HepG2 (cell line): Measurements from ENCODE around the gene C22orf31. TPM values are rescaled to one million over a fixed set of nuclear protein-coding genes. Genes with fewer than 3 reads are reported as not detected.
A peak's percentile ranks its signal among the peaks of the same experiment; 100 is the strongest.

Experiments used
- ARNTL ChIP-seq: sonication (generic); formaldehyde crosslinking; IDR thresholded peaks from 2 replicates; pipeline ENCODE4 v1.4.0; 2020; ENCODE audit warnings: mild to moderate bottlenecking, missing genetic modification reagents
- GATAD2A ChIP-seq: IDR thresholded peaks from 2 replicates; pipeline ENCODE4 v1.6.1; 2016
- IKZF1 ChIP-seq: fragments of 450-650 bp; IDR thresholded peaks from 2 replicates; pipeline ENCODE4 v1.7.1; 2016
- MAZ ChIP-seq, 2 experiments: sonication (generic) in 1 of 2; formaldehyde crosslinking in 1 of 2; IDR thresholded peaks; 2 replicates each; pipeline versions ENCODE4 v1.5.0 to v1.6.1; 2012 to 2020; ENCODE audit warnings: low read depth in 2 of 2, mild to moderate bottlenecking in 2 of 2, borderline replicate concordance in 1 of 2, improper control_type of control experiment in 1 of 2, low read length in 1 of 2, missing genetic modification reagents in 1 of 2, moderate library complexity in 1 of 2
- PHF20 ChIP-seq: sonication (generic); formaldehyde crosslinking; IDR thresholded peaks from 2 replicates; pipeline ENCODE4 v1.5.0; 2020; ENCODE audit warnings: mild to moderate bottlenecking, missing genetic modification reagents
- POLR2AphosphoS5 ChIP-seq: IDR thresholded peaks from 2 replicates; pipeline ENCODE4 v1.6.1; 2012; ENCODE audit warnings: low read depth, low read length
- SCMH1 ChIP-seq: sonication (generic); formaldehyde crosslinking; IDR thresholded peaks from 2 replicates; pipeline ENCODE4 v1.9.0; 2021; ENCODE audit warnings: missing genetic modification reagents, mild to moderate bottlenecking, borderline replicate concordance
- SIX1 ChIP-seq: sonication (generic); formaldehyde crosslinking; IDR thresholded peaks from 2 replicates; pipeline ENCODE4 v1.4.0; 2020; ENCODE audit warnings: missing genetic modification reagents, borderline replicate concordance
- TCF12 ChIP-seq, 2 experiments: fragments of 450-650 bp in 1 of 2; sonication (generic) in 1 of 2; formaldehyde crosslinking in 1 of 2; IDR thresholded peaks; 2 replicates each; pipeline versions ENCODE4 v1.6.1 to v1.8.0; 2017 to 2022; ENCODE audit warnings: antibody characterized with exemption in 1 of 2, mild to moderate bottlenecking in 1 of 2, missing genetic modification reagents in 1 of 2, moderate library complexity in 1 of 2
- U2AF2 ChIP-seq: fragments of 200-400 bp; formaldehyde crosslinking; IDR thresholded peaks from 2 replicates; pipeline ENCODE4 v1.6.1; 2017; ENCODE audit warnings: low read depth, mild to moderate bottlenecking, low read length
- ZNF256 ChIP-seq: sonication (generic); formaldehyde crosslinking; conservative IDR thresholded peaks from 2 replicates; pipeline ENCODE4 v1.4.0; 2020; ENCODE audit warnings: missing genetic modification reagents
- ZNF432 ChIP-seq: sonication (generic); formaldehyde crosslinking; IDR thresholded peaks from 2 replicates; pipeline ENCODE4 v1.5.0; 2020; ENCODE audit warnings: missing genetic modification reagents, mild to moderate bottlenecking, borderline replicate concordance
- ZNF670 ChIP-seq: sonication (generic); formaldehyde crosslinking; IDR thresholded peaks from 2 replicates; pipeline ENCODE4 v1.8.0; 2022; ENCODE audit warnings: mild to moderate bottlenecking, missing genetic modification reagents, borderline replicate concordance
- ZNF775 ChIP-seq: sonication (generic); formaldehyde crosslinking; IDR thresholded peaks from 2 replicates; pipeline ENCODE4 v1.4.0; 2020; ENCODE audit warnings: missing genetic modification reagents, mild to moderate bottlenecking, moderate library complexity, borderline replicate concordance
- ZSCAN12 ChIP-seq: sonication (generic); formaldehyde crosslinking; IDR thresholded peaks from 2 replicates; pipeline ENCODE4 v1.9.0; 2021; ENCODE audit warnings: mild to moderate bottlenecking, missing genetic modification reagents
- ZSCAN21 ChIP-seq: sonication (generic); formaldehyde crosslinking; IDR thresholded peaks from 2 replicates; pipeline ENCODE4 v1.8.0; 2022; ENCODE audit warnings: mild to moderate bottlenecking, missing genetic modification reagents, moderate library complexity, borderline replicate concordance
- polyA plus RNA-seq, 8 experiments: library from polyadenylated mRNA; depleted of rRNA in 3 of 8; stranded (reverse) in 7 of 8; unstranded in 1 of 8; fragments of >200 nt; fragmentation: Illumina TruSeq in 4 of 8; extraction: Trizol in 4 of 8; gene quantifications; 2 replicates each; pipeline versions ENCODE4 v1.2.1 to v1.2.3, GENCODE V29; 2011 to 2016; ENCODE audit warnings: low read depth in 4 of 8, missing spikeins in 1 of 8, mixed read lengths in 1 of 8; ENCODE audit not compliant: insufficient read depth in 1 of 8
- total RNA-seq, 5 experiments: library from RNA; depleted of rRNA; stranded (reverse); fragments of >200 nt; fragmentation: Illumina TruSeq; extraction: Trizol; gene quantifications; 2 replicates each; pipeline ENCODE4 v1.2.3, GENCODE V29; 2016; ENCODE audit warnings: low read depth in 1 of 5
- TF ChIP-seq, protein P1 (sequence below): sonication (generic); formaldehyde crosslinking; IDR thresholded peaks from 2 replicates; pipeline ENCODE4 v1.5.0; 2020; ENCODE audit warnings: mild to moderate bottlenecking, missing genetic modification reagents, moderate library complexity
- TF ChIP-seq, protein P2 (sequence below): sonication (generic); formaldehyde crosslinking; IDR thresholded peaks from 2 replicates; pipeline ENCODE4 v1.5.0; 2020; ENCODE audit warnings: mild to moderate bottlenecking, missing genetic modification reagents
- TF ChIP-seq, protein P3 (sequence below): sonication (generic); formaldehyde crosslinking; IDR thresholded peaks from 2 replicates; pipeline ENCODE4 v1.4.0; 2020; ENCODE audit warnings: missing genetic modification reagents, mild to moderate bottlenecking, borderline replicate concordance
- TF ChIP-seq, protein P4 (sequence below): sonication (generic); formaldehyde crosslinking; IDR thresholded peaks from 2 replicates; pipeline ENCODE4 v1.8.0; 2022; ENCODE audit warnings: mild to moderate bottlenecking, missing genetic modification reagents, moderate library complexity

C22orf31 gene
- total and polyA plus RNA-seq, 2 of the 13 experiments (the other 11 are each of a cell fraction or from before 2014, with no cell fraction given) = not detected

DNA sequence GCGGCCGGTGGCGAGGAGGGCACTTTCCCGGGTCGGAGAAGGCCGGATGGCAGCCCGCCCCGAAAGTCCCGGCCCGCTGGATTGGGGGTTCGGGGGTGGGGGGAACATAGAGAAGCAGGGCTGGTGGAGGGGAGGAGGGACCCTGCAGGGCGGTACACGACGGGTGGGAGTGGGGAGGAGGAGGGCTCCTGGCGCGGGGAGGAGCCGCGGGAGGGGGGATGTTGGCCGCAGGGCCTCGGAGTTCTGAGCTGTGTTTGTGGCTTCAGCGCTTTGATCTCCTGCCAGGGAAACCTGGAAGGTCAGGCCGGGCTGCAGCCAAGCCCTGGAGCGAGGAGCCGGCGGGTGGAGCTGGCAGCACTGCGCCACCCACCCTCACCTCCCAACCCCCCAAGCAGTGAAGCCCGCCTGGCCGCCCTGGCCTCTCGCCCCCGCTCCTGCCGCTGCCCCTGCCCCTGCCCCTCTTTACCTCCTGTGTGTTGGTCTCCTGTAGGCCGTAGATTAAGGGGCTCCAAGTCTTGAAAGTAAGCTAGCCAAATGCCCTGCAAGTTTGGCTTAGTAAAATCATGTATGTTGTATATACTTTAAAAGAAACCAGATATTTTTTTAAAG lies 30.9 kb downstream of the C22orf31 start (continued):
- TF ChIP-seq, protein P1, sequence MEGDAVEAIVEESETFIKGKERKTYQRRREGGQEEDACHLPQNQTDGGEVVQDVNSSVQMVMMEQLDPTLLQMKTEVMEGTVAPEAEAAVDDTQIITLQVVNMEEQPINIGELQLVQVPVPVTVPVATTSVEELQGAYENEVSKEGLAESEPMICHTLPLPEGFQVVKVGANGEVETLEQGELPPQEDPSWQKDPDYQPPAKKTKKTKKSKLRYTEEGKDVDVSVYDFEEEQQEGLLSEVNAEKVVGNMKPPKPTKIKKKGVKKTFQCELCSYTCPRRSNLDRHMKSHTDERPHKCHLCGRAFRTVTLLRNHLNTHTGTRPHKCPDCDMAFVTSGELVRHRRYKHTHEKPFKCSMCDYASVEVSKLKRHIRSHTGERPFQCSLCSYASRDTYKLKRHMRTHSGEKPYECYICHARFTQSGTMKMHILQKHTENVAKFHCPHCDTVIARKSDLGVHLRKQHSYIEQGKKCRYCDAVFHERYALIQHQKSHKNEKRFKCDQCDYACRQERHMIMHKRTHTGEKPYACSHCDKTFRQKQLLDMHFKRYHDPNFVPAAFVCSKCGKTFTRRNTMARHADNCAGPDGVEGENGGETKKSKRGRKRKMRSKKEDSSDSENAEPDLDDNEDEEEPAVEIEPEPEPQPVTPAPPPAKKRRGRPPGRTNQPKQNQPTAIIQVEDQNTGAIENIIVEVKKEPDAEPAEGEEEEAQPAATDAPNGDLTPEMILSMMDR (CRISPR knock-in tag) = peak; percentile 20
- no peak for TF ChIP-seq SCMH1 (CRISPR knock-in tag)
- no peak for TF ChIP-seq ZSCAN12
- no peak for TF ChIP-seq TCF12 (IDR thresholded peaks at IDR 0.05)
- peak; percentile 96 for TF ChIP-seq TCF12 (CRISPR knock-in tag; IDR thresholded peaks at IDR 0.05)
- TF ChIP-seq, protein P2, sequence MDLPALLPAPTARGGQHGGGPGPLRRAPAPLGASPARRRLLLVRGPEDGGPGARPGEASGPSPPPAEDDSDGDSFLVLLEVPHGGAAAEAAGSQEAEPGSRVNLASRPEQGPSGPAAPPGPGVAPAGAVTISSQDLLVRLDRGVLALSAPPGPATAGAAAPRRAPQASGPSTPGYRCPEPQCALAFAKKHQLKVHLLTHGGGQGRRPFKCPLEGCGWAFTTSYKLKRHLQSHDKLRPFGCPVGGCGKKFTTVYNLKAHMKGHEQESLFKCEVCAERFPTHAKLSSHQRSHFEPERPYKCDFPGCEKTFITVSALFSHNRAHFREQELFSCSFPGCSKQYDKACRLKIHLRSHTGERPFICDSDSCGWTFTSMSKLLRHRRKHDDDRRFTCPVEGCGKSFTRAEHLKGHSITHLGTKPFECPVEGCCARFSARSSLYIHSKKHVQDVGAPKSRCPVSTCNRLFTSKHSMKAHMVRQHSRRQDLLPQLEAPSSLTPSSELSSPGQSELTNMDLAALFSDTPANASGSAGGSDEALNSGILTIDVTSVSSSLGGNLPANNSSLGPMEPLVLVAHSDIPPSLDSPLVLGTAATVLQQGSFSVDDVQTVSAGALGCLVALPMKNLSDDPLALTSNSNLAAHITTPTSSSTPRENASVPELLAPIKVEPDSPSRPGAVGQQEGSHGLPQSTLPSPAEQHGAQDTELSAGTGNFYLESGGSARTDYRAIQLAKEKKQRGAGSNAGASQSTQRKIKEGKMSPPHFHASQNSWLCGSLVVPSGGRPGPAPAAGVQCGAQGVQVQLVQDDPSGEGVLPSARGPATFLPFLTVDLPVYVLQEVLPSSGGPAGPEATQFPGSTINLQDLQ (CRISPR knock-in tag) = peak; percentile 58; the same call in 1 of the 2 replicates
- no peak for TF ChIP-seq POLR2AphosphoS5
- TF ChIP-seq ZNF670 = peak; percentile 87; the same call in 1 of the 2 replicates
- TF ChIP-seq, protein P3, sequence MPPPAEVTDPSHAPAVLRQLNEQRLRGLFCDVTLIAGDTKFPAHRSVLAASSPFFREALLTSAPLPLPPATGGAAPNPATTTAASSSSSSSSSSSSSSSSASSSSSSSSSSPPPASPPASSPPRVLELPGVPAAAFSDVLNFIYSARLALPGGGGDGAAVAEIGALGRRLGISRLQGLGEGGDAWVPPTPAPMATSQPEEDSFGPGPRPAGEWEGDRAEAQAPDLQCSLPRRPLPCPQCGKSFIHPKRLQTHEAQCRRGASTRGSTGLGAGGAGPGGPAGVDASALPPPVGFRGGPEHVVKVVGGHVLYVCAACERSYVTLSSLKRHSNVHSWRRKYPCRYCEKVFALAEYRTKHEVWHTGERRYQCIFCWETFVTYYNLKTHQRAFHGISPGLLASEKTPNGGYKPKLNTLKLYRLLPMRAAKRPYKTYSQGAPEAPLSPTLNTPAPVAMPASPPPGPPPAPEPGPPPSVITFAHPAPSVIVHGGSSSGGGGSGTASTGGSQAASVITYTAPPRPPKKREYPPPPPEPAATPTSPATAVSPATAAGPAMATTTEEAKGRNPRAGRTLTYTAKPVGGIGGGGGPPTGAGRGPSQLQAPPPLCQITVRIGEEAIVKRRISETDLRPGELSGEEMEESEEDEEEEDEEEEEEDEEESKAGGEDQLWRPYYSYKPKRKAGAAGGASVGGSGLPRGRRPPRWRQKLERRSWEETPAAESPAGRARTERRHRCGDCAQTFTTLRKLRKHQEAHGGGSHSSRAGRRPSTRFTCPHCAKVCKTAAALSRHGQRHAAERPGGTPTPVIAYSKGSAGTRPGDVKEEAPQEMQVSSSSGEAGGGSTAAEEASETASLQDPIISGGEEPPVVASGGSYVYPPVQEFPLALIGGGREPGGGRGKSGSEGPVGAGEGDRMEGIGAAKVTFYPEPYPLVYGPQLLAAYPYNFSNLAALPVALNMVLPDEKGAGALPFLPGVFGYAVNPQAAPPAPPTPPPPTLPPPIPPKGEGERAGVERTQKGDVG = peak; percentile 89
- TF ChIP-seq IKZF1 = no peak
- TF ChIP-seq ZNF256 (CRISPR knock-in tag) = no peak
- TF ChIP-seq, protein P4, sequence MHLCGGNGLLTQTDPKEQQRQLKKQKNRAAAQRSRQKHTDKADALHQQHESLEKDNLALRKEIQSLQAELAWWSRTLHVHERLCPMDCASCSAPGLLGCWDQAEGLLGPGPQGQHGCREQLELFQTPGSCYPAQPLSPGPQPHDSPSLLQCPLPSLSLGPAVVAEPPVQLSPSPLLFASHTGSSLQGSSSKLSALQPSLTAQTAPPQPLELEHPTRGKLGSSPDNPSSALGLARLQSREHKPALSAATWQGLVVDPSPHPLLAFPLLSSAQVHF (CRISPR knock-in tag) = no peak
- TF ChIP-seq ZSCAN21 (CRISPR knock-in tag) = peak; percentile 56; the same call in 1 of the 2 replicates
- TF ChIP-seq ZNF775 (CRISPR knock-in tag) = no peak
- no peak for TF ChIP-seq PHF20
- peak; percentile 86 for TF ChIP-seq GATAD2A (CRISPR knock-in tag)
- TF ChIP-seq ZNF432 = no peak
- TF ChIP-seq U2AF2 = no peak
- peak; percentile 90; the same call in 1 of the 2 replicates for TF ChIP-seq MAZ (IDR thresholded peaks at IDR 0.05; ENCODE audit: borderline replicate concordance, low read depth, low read length)
- peak; percentile 96 for TF ChIP-seq MAZ (CRISPR knock-in tag; IDR thresholded peaks at IDR 0.05; ENCODE audit: low read depth)
- no peak for TF ChIP-seq SIX1
- peak; percentile 74; the same call in 1 of the 2 replicates for TF ChIP-seq ARNTL
